Brain microvascular endothelial cell (primary cell): ENCODE data around the gene TPT1.
"Not testable (repeated sequence)": the region's sequence is repeated elsewhere in the genome, so short reads cannot be mapped to it uniquely, and the experiment has no call there.

ENCODE experiments used
- DNase-seq: peaks from one replicate; pipeline ENCODE4 v3.0.0-alpha.2; 2020
- H3K27ac ChIP-seq: fragments of 250-450 bp; sonication (Bioruptor Pico); 2 replicates; pipeline ENCODE4 v1.5.1; 2020; ENCODE audit warnings: mild to moderate bottlenecking, moderate library complexity
- H3K27me3 ChIP-seq: fragments of 250-450 bp; sonication (Bioruptor Pico); replicated peaks from 2 replicates; pipeline ENCODE4 v1.5.1; 2020; ENCODE audit warnings: mild to moderate bottlenecking
- H3K36me3 ChIP-seq: fragments of 250-450 bp; sonication (Bioruptor Pico); replicated peaks from 2 replicates; pipeline ENCODE4 v1.5.1; 2020; ENCODE audit warnings: mild to moderate bottlenecking
- H3K4me3 ChIP-seq: 2 replicates; pipeline ENCODE4 v1.5.1; 2011; ENCODE audit warnings: low read depth, mild to moderate bottlenecking, control low read depth, low read length, moderate library complexity
- CTCF ChIP-seq: IDR thresholded peaks from 2 replicates; pipeline ENCODE4 v1.5.1; 2011; ENCODE audit warnings: low read depth, mild to moderate bottlenecking, moderate library complexity, low read length, control low read depth, inconsistent platforms; ENCODE audit errors: missing control alignments
- in situ Hi-C: cut with HindIII; loops from 2 replicates; pipeline ENCODE4 v1.10.0; 2017; ENCODE audit warnings: low sequenced_read_pairs, low pct_ligation_motif_present

TPT1 gene

GRCh38 chr13:45384474-45385174 lies 43.6 kb upstream of the TPT1 start:
- in situ Hi-C loops, result no loop called here
- TF ChIP-seq CTCF, result no peak
- Histone ChIP-seq H3K27me3 (no peaks in the 10 kb centered on the region), H3K4me3 (no peak overlapping the region), H3K27ac (no peak overlapping the region), H3K36me3 (no peaks in the 10 kb centered on the region)
- DNase-seq, result no peak

GRCh38 chr13:45382739-45383138 lies 41.8 kb upstream of the TPT1 start:
- in situ Hi-C loops, H3K27ac ChIP-seq, H3K27me3 ChIP-seq, H3K4me3 ChIP-seq, H3K36me3 ChIP-seq, DNase-seq: not testable (repeated sequence)

- no peaks in the 10 kb centered on the region for H3K36me3 ChIP-seq
- H3K27ac ChIP-seq, result no peak overlapping the region
- DNase-seq, result no peak
- no peak for TF ChIP-seq CTCF
- H3K4me3 ChIP-seq, result no peak overlapping the region
- in situ Hi-C loops, result no loop called here
- no peaks in the 10 kb centered on the region for H3K27me3 ChIP-seq
Measured at GRCh38 chr13:45381196-45381595, 40.2 kb upstream of the TPT1 start.

GRCh38 chr13:45380708-45381107 lies 39.7 kb upstream of the TPT1 start:
- DNase-seq, H3K27ac ChIP-seq, H3K27me3 ChIP-seq, H3K4me3 ChIP-seq, in situ Hi-C loops, H3K36me3 ChIP-seq: not testable (repeated sequence)

- H3K36me3 ChIP-seq, DNase-seq, H3K4me3 ChIP-seq, H3K27me3 ChIP-seq, H3K27ac ChIP-seq, in situ Hi-C loops: not testable (repeated sequence)
Measured at GRCh38 chr13:45379516-45379915, 38.5 kb upstream of the TPT1 start.

GRCh38 chr13:45378786-45379185 lies 37.8 kb upstream of the TPT1 start:
- in situ Hi-C loops, H3K36me3 ChIP-seq, DNase-seq, H3K27me3 ChIP-seq, H3K27ac ChIP-seq, H3K4me3 ChIP-seq: not testable (repeated sequence)

GRCh38 chr13:45377314-45377713 lies 36.3 kb upstream of the TPT1 start:
- DNase-seq, H3K36me3 ChIP-seq, H3K27ac ChIP-seq, H3K4me3 ChIP-seq, in situ Hi-C loops, H3K27me3 ChIP-seq: not testable (repeated sequence)

GRCh38 chr13:45376651-45377050 lies 35.7 kb upstream of the TPT1 start:
- H3K27me3 ChIP-seq, H3K4me3 ChIP-seq, in situ Hi-C loops, DNase-seq, H3K36me3 ChIP-seq, H3K27ac ChIP-seq: not testable (repeated sequence)

GRCh38 chr13:45374917-45375316 lies 33.9 kb upstream of the TPT1 start:
- in situ Hi-C loops, result no loop called here

More at GRCh38 chr13:45374917-45375316, 33.9 kb upstream of the TPT1 start:
- Histone ChIP-seq H3K27ac (no peak overlapping the region), H3K36me3 (no peaks in the 10 kb centered on the region), H3K4me3 (no peak overlapping the region), H3K27me3 (no peaks in the 10 kb centered on the region)
- TF ChIP-seq CTCF, result no peak
- peak; percentile 27 for DNase-seq
